ENCODE data around the gene ECPAS. TPM values are rescaled to one million over a fixed set of nuclear protein-coding genes. Genes with fewer than 3 reads are reported as not detected.

Gene ECPAS
- total RNA-seq, 5 donors from 2014 or later (not counting 1 experiment from before 2014, with no cell fraction given): 50.5 to 67.1 (median 63.1) TPM

DNA sequence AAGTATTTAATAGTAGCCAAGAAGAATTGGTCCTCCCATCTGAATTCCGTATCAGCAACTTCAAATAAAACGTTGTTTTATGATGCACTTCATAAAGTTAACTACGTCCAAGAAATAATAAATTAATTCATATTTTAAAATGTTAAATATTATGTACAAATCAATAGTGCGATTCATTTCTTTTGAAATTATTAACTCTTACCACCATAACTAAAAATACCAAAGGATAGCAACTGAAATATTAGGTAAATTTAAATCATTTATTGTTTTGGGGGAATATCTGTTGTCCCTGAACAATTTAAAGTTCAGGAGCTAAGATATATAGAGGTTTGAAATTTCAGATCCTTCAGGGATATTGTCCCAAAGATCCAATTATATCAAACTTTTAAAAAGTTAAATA lies 154.1 kb downstream of the ECPAS start, which contains the start of gene OR2K2:
Gene OR2K2, minus strand, starts transcription at position 101 of the 400 bp plus-strand sequence. CDS start 1,791 bp downstream, outside the sequence.
- ChIA-PET POLR2A (no interaction called here), CTCF (no interaction called here)
- Mint-ChIP-seq H3K9me3 (peaks cover 0 to 3% (median 0%) of the 10 kb centered on the region in 3 donors), H3K4me1 (peaks cover 11 to 14% (median 13%) of the 10 kb centered on the region in 3 donors), H3K4me3 (no peak within 1 kb of the TSS), H3K36me3 (no peaks in the 10 kb centered on the region), H3K27ac (no peak within 1 kb of the TSS), H3K27me3 (peaks cover 9 to 19% of the 10 kb centered on the region in 2 donors)
- WGBS (ENCODE audit: insufficient coverage): no CpG with 5 or more reads among the region's 4 CpGs
- Histone ChIP-seq H3K4me3 (ENCODE audit: control insufficient read depth in 1 of 2, extremely low read depth in 1 of 2, low read length in 1 of 2) (no peak within 1 kb of the TSS), H3K9me3 (no peaks in the 10 kb centered on the region), H3K27ac (ENCODE audit: low read length) (no peak within 1 kb of the TSS), H3K4me1 (ENCODE audit: control insufficient read depth in 1 of 2, extremely low read depth in 1 of 2, insufficient read depth in 2 of 2, low read length in 2 of 2) (peaks cover 0 to 10% of the 10 kb centered on the region in 2 experiments), H3K36me3 (ENCODE audit: control insufficient read depth in 2 of 2, extremely low read depth in 1 of 2, insufficient read depth in 1 of 2, low read length in 1 of 2) (no peaks in the 10 kb centered on the region), H3K27me3 (replicated peaks in 1 of 2; ENCODE audit: control insufficient read depth in 2 of 2, extremely low read depth in 1 of 2, insufficient read depth in 2 of 2, low read length in 1 of 2) (peaks cover 0 to 8% of the 10 kb centered on the region in 2 experiments)
- ATAC-seq (replicated peaks in 1 of 4) (no peak), DNase-seq (no peak)

DNA sequence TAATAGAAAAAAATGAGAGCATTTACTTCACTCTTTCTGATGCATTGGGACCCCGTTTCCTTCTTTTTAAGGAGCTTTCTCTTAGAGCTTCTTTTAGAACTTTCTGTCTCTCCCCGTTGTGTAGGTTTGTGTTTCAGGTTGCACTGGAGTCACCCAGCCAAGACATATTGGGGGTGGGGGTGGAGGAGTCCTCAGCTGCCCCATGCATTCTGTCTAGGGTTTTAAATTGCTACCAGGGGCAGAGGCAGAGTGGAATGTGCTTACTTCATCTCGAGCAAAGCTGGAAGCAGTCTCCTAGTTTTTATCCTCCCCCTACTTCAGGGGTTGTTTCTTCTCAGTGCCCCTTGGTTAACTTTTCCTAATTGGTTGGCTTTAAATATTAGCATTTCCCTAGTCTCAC lies 163.6 kb downstream of the ECPAS start:
- no peaks in the 10 kb centered on the region for H3K36me3 ChIP-seq (ENCODE audit: control insufficient read depth in 2 of 2, extremely low read depth in 1 of 2, insufficient read depth in 1 of 2, low read length in 1 of 2)
- ChIA-PET POLR2A (no interaction called here), CTCF (no interaction called here)
- H3K9me3 Mint-ChIP-seq: peaks cover 0 to 4% (median 0%) of the 10 kb centered on the region in 3 donors
- ATAC-seq (replicated peaks in 1 of 4) (no peak), DNase-seq (no peak)
- H3K36me3 Mint-ChIP-seq: no peaks in the 10 kb centered on the region
- no peak overlapping the region for H3K27ac Mint-ChIP-seq
- H3K27ac ChIP-seq (ENCODE audit: low read length): no peak overlapping the region
- peaks cover 0 to 4% of the 10 kb centered on the region in 2 experiments for H3K27me3 ChIP-seq (replicated peaks in 1 of 2; ENCODE audit: control insufficient read depth in 2 of 2, extremely low read depth in 1 of 2, insufficient read depth in 2 of 2, low read length in 1 of 2)
- no peak overlapping the region for H3K4me3 Mint-ChIP-seq
- H3K4me1 Mint-ChIP-seq: no peaks in the 10 kb centered on the region
- no peak overlapping the region for H3K4me3 ChIP-seq (ENCODE audit: control insufficient read depth in 1 of 2, extremely low read depth in 1 of 2, low read length in 1 of 2)
- peaks cover 12% of the 10 kb centered on the region in 2 donors for H3K27me3 Mint-ChIP-seq
- H3K9me3 ChIP-seq: no peaks in the 10 kb centered on the region
- no CpG with 5 or more reads among the region's 3 CpGs for WGBS (ENCODE audit: insufficient coverage)
- no peaks in the 10 kb centered on the region for H3K4me1 ChIP-seq (ENCODE audit: control insufficient read depth in 1 of 2, extremely low read depth in 1 of 2, insufficient read depth in 2 of 2, low read length in 2 of 2)

DNA sequence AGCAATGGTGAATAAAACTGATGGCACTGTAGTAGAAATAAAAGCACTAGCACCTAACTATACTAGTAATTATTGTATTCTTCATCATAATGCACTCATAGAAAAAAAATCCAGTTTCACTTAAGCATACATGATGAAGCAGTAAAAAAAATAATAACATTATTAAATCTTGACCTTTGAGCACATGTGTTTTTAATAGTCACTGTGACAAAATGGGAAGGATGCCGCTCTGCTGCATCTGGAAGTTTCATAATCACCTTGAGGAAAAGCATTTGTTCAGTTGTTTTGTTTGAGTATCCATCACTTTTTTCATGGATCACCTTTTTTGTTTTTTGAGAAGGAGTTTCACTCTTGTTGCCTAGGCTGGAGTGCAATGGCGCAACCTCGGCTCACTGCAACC lies 167.4 kb downstream of the ECPAS start:
- ATAC-seq (replicated peaks in 1 of 4): no peak
- ChIA-PET CTCF (no interaction called here), POLR2A (no interaction called here)
- Mint-ChIP-seq H3K9me3 (peaks cover 0 to 4% (median 0%) of the 10 kb centered on the region in 3 donors), H3K27ac (no peak overlapping the region), H3K4me3 (no peak overlapping the region), H3K36me3 (no peaks in the 10 kb centered on the region), H3K4me1 (no peaks in the 10 kb centered on the region), H3K27me3 (peaks cover 9 to 10% of the 10 kb centered on the region in 2 donors)
- WGBS (ENCODE audit: insufficient coverage): 83% methylated on average over 1 of the region's 3 CpGs
- H3K4me1 ChIP-seq (ENCODE audit: control insufficient read depth in 1 of 2, extremely low read depth in 1 of 2, insufficient read depth in 2 of 2, low read length in 2 of 2): no peaks in the 10 kb centered on the region
- DNase-seq: no peak
- H3K36me3 ChIP-seq (ENCODE audit: control insufficient read depth in 2 of 2, extremely low read depth in 1 of 2, insufficient read depth in 1 of 2, low read length in 1 of 2): no peaks in the 10 kb centered on the region
- no peaks in the 10 kb centered on the region for H3K9me3 ChIP-seq
- peaks cover 0 to 4% of the 10 kb centered on the region in 2 experiments for H3K27me3 ChIP-seq (replicated peaks in 1 of 2; ENCODE audit: control insufficient read depth in 2 of 2, extremely low read depth in 1 of 2, insufficient read depth in 2 of 2, low read length in 1 of 2)
- H3K4me3 ChIP-seq (ENCODE audit: control insufficient read depth in 1 of 2, extremely low read depth in 1 of 2, low read length in 1 of 2): no peak overlapping the region
- H3K27ac ChIP-seq (ENCODE audit: low read length): no peak overlapping the region

Other genes with a start within 250 kb of the ECPAS start
- not detected for gene OR2K2, start 154.2 kb downstream of the ECPAS start, total RNA-seq
- gene ZNF483, start 40.8 kb upstream of the ECPAS start, total RNA-seq: 10 to 100 TPM; 13.5 to 21.5 (median 16.5) TPM
- 1 to 10 TPM in 1 of 5 donors, under 1 TPM in 2, not detected in 2; 0.30 to 1.9 (median 0.38) TPM for gene PTGR1, start 115.3 kb upstream of the ECPAS start, total RNA-seq
- 1 to 10 TPM; 2.8 to 5.1 (median 3.6) TPM for gene DNAJC25, start 147.0 kb upstream of the ECPAS start, total RNA-seq
- 10 to 100 TPM in 2 of 5 donors, 1 to 10 TPM in 3; 6.1 to 11.7 (median 7.7) TPM for gene GNG10, start 177.2 kb upstream of the ECPAS start, total RNA-seq

All from T-cell (primary cell).